ENCODE data around the gene ADGRL3. TPM values are rescaled to one million over a fixed set of nuclear protein-coding genes. Genes with fewer than 3 reads are reported as not detected.

ADGRL3 gene
- total RNA-seq, 4 donors from 2014 or later: 2.2 to 10.0 (median 4.6) TPM

- Histone ChIP-seq H3K36me3 (no peaks in the 10 kb centered on the region), H3K4me1 (no peaks in the 10 kb centered on the region), H3K9me3 (peaks cover 0 to 4% of the 10 kb centered on the region in 2 donors), H3K27me3 (no peaks in the 10 kb centered on the region), H3K4me3 (no peak overlapping the region), H3K27ac (no peak overlapping the region)
- WGBS, 2 donors (ENCODE audit: low coverage in 1 of 2): 63 to 79% methylated on average over 4 of the region's 4 CpGs
- TF ChIP-seq POLR2A (IDR thresholded peaks at IDR 0.05) (no peak), EP300 (IDR thresholded peaks at IDR 0.05; ENCODE audit: low read depth) (no peak), POLR2AphosphoS5 (IDR thresholded peaks at IDR 0.05) (no peak), CTCF (IDR thresholded peaks at IDR 0.05) (no peak)
- intact Hi-C loops (cut with DNase I; ENCODE audit: low total_unique reads) (no loop called here), in situ Hi-C loops (cut with MboI; ENCODE audit: low pct_ligation_motif_present in 1 of 4, low pct_unique_long_range_greater_than_20kb in 1 of 4, low sequenced_read_pairs in 3 of 4) (no loop called here)
- DNase-seq: no peak
These were observed 132.6 kb downstream of the ADGRL3 start for GRCh38 chr4:61332693-61333092.

- Histone ChIP-seq H3K27ac (no peak overlapping the region), H3K27me3 (no peaks in the 10 kb centered on the region), H3K9me3 (peaks cover 0 to 4% of the 10 kb centered on the region in 2 donors), H3K4me3 (no peak overlapping the region), H3K4me1 (no peaks in the 10 kb centered on the region), H3K36me3 (no peaks in the 10 kb centered on the region)
- in situ Hi-C loops (cut with MboI; ENCODE audit: low pct_ligation_motif_present in 1 of 4, low pct_unique_long_range_greater_than_20kb in 1 of 4, low sequenced_read_pairs in 3 of 4): no loop called here
- no peak for DNase-seq
- 60 to 93% methylated on average over 1 of the region's 1 CpG for WGBS, 2 donors (ENCODE audit: low coverage in 1 of 2)
- TF ChIP-seq EP300 (IDR thresholded peaks at IDR 0.05; ENCODE audit: low read depth) (no peak), POLR2A (IDR thresholded peaks at IDR 0.05) (no peak), POLR2AphosphoS5 (IDR thresholded peaks at IDR 0.05) (no peak), CTCF (IDR thresholded peaks at IDR 0.05) (no peak)
- intact Hi-C loops (cut with DNase I; ENCODE audit: low total_unique reads): no loop called here
These were observed 133.4 kb downstream of the ADGRL3 start for GRCh38 chr4:61333490-61333889.

GRCh38 chr4:61335241-61335763 lies 135.2 kb downstream of the ADGRL3 start:
- TF ChIP-seq POLR2AphosphoS5 (IDR thresholded peaks at IDR 0.05): no peak
- no peak for TF ChIP-seq EP300 (IDR thresholded peaks at IDR 0.05; ENCODE audit: low read depth)
- no peak for TF ChIP-seq CTCF (IDR thresholded peaks at IDR 0.05)
- TF ChIP-seq POLR2A (IDR thresholded peaks at IDR 0.05): no peak
- H3K27ac ChIP-seq: no peak overlapping the region
- no peaks in the 10 kb centered on the region for H3K36me3 ChIP-seq
- no peak for DNase-seq
- intact Hi-C loops (cut with DNase I; ENCODE audit: low total_unique reads) (no loop called here), in situ Hi-C loops (cut with MboI; ENCODE audit: low pct_ligation_motif_present in 1 of 4, low pct_unique_long_range_greater_than_20kb in 1 of 4, low sequenced_read_pairs in 3 of 4) (no loop called here)
- H3K4me1 ChIP-seq: no peaks in the 10 kb centered on the region
- 73 to 74% methylated on average over 3 of the region's 3 CpGs for WGBS, 2 donors (ENCODE audit: low coverage in 1 of 2)
- no peaks in the 10 kb centered on the region for H3K9me3 ChIP-seq
- H3K4me3 ChIP-seq: no peak overlapping the region
- no peaks in the 10 kb centered on the region for H3K27me3 ChIP-seq

- Histone ChIP-seq H3K27me3 (no peaks in the 10 kb centered on the region), H3K36me3 (no peaks in the 10 kb centered on the region), H3K27ac (no peak overlapping the region), H3K9me3 (no peaks in the 10 kb centered on the region), H3K4me1 (no peaks in the 10 kb centered on the region), H3K4me3 (no peak overlapping the region)
- intact Hi-C loops (cut with DNase I; ENCODE audit: low total_unique reads) (no loop called here), in situ Hi-C loops (cut with MboI; ENCODE audit: low pct_ligation_motif_present in 1 of 4, low pct_unique_long_range_greater_than_20kb in 1 of 4, low sequenced_read_pairs in 3 of 4) (no loop called here)
- 20 to 63% methylated on average over 1 to 5 of the region's 5 CpGs for WGBS, 2 donors (ENCODE audit: low coverage in 1 of 2)
- no peak for DNase-seq
- no peak for TF ChIP-seq POLR2A (IDR thresholded peaks at IDR 0.05)
These were observed 136.4 kb downstream of the ADGRL3 start for GRCh38 chr4:61336488-61336887.

GRCh38 chr4:61336916-61337315 lies 136.8 kb downstream of the ADGRL3 start:
- Histone ChIP-seq H3K9me3 (no peaks in the 10 kb centered on the region), H3K36me3 (no peaks in the 10 kb centered on the region), H3K4me1 (no peaks in the 10 kb centered on the region), H3K4me3 (no peak overlapping the region), H3K27me3 (no peaks in the 10 kb centered on the region), H3K27ac (no peak overlapping the region)
- intact Hi-C loops (cut with DNase I; ENCODE audit: low total_unique reads): no loop called here
- DNase-seq: no peak
- in situ Hi-C loops (cut with MboI; ENCODE audit: low pct_ligation_motif_present in 1 of 4, low pct_unique_long_range_greater_than_20kb in 1 of 4, low sequenced_read_pairs in 3 of 4): no loop called here
- WGBS, 2 donors (ENCODE audit: low coverage in 1 of 2): 53 to 92% methylated on average over 1 of the region's 1 CpG
- no peak for TF ChIP-seq POLR2A (IDR thresholded peaks at IDR 0.05)
- TF ChIP-seq POLR2AphosphoS5 (IDR thresholded peaks at IDR 0.05): no peak
- no peak for TF ChIP-seq EP300 (IDR thresholded peaks at IDR 0.05; ENCODE audit: low read depth)
- TF ChIP-seq CTCF (IDR thresholded peaks at IDR 0.05): no peak

Data from transverse colon (tissue), 4 donors.